Measurements from ENCODE around the gene PPRC1.

Gene PPRC1

DNA sequence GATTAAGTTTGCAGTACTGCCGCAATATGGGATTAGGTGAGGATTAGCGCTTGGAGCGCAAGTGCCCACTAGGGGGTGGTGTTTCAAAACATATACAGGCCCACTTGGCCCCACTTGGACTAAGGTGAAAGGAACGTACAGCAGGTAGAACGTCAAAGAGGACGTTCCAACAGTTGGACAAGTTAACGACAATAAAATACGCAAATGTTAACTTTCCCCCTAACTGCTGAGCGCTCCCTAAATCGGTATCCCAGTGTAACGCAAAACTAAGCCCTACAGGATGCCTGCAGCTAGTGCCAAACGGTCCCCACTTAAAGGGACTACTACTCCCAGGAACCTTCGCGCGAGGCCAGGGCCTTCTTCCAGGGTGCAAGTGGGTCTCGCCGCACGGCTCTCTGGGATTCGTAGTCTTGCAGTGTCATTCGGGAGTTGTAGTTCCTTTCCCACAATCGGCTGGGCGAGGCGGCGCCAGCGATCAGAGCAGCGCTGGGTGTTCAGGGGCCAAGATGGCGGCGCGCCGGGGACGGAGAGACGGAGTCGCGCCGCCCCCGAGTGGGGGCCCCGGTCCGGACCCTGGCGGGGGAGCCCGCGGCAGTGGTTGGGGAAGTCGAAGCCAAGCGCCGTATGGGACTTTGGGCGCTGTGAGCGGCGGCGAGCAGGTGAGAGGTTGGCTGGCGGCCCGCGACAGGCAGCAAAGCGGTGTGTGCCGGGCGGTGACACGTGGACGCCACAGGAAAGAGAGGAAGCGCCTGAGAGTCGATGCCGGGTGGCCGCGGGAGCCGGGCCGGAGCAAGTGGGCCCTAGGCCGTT lies at the start of gene PPRC1:
PPRC1 (plus strand) TSS at position 478 of the 810 bp plus-strand sequence; CDS start at position 507, 29 bp downstream.
- DNase-seq, result peak; percentile 98

DNA sequence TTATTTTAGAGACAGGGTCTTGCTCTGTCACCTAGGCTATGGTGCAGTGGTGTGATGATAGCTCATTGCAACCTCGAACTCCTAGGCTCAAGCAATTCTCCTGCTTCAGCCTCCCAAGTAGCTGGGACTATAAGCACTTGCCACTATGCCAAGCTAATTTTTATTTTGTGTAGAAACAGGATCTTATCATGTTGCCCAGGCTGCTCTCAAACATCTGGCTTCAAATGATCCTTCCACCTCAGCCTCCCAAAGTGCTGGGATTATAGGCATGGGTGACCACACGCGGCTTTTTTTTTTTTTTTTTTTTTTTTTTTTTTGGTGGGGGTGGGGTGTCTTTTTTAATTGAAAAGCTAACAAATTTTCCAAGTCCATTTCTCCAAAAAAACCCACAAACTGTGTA lies 49.3 kb upstream of the PPRC1 start:
- DNase-seq, result no peak

DNA sequence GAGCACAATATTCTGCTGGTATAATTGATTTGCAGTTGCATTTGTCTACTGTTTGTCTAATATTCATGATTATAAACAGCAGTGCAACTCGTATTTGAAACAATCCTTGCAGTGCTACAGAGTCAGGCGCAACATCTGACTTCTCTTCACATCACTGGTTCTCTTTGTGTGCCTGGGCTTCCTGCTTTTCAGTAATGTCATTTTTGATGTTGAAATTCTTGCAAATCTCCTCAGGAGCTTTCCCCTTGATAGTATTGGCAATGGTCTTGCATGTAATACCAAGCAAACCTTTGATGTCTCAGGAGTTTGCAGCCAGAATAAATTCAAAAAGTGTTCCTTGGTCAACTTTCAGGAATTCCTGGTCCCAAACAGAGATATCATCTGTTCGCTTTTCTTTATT lies 47.5 kb upstream of the PPRC1 start:
- no peak for DNase-seq

DNA sequence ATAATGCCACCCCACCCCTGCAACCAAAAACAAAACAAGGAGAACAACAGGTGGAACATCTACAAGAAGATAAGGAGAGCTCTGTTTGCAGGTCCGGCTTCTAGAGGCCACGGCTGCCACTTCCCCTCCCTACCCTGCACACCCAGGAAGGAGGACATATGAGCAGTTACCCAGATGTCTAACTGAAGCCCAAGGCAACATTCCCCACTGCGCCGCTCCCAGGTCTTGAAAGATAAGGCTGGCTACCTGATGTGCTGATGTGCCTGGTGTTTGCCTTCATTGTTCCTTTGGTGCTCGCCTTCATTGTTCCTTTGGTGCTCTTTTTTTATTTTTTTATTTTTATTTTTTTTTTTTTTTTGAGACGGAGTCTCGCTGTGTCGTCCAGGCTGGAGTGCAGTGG lies 46.6 kb upstream of the PPRC1 start:
- DNase-seq, result no peak

DNA sequence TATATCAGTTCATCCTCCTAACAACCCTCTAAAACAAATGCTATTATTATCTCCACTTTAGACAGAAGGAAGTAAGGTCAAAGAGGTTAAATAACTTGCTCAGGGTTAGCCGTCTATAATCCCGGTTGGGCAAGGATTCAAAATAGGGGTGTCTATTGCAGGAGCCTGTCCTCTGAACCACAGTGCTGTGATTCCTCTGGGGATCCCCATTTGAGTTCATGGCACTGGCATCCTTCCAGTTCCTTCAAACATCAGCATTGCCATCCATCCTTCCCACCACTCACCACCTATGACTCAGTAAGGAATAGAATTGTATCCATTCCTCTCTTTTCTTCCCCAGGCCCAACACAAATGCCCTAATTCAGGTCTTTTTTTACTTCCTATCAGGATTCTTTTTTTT lies 42.1 kb upstream of the PPRC1 start:
- no peak for DNase-seq

DNA sequence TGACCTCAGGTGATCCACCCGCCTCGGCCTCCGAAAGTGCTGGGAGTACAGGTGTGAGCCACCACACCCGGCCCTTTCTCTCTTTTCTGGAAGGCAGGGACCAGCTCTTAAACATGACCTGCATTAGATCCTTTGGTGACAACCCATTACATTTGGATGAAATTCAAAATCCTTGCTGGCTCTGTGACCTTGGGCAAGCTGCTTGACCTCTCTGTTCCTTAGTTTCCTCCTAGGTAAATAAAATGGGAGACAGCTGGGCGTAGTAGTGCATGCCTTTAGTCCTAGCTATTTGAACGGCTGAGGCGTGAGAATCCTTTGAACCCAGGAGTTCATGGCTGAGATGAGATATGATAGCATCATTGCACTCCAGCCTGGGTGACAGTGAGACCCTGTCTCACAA lies 36.4 kb upstream of the PPRC1 start:
- no peak for DNase-seq

DNA sequence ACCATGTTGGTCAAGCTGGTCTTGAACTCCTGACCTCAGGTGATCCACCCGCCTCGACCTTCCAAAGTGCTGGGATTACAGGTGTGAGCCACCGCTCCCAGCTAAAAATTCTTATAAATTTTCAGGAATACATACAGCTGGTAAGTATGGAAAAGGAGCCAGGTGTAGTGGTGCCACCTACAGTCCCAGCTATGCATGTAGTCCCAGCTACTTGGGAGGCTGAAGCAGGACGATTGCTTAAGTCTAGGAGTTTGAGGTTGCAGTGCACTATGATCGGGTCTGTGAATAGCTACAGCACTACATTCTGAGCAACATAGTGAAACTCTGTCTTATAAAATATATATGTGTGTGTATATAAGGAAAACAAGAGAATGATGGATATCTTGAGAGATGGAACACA lies 31.7 kb upstream of the PPRC1 start:
- no peak for DNase-seq

- no peak for DNase-seq
These were observed 30.4 kb upstream of the PPRC1 start for GRCh38 chr10:102102421-102102820.

- DNase-seq, result no peak
These were observed 25.8 kb upstream of the PPRC1 start for GRCh38 chr10:102106998-102107397.

- DNase-seq, result no peak
These were observed 23.4 kb upstream of the PPRC1 start for GRCh38 chr10:102109166-102110116.

GRCh38 chr10:102111276-102111675 lies 21.6 kb upstream of the PPRC1 start:
- DNase-seq, result no peak

- no peak for DNase-seq
These were observed 20.5 kb upstream of the PPRC1 start for GRCh38 chr10:102112210-102112817.

- DNase-seq, result no peak
These were observed 19.4 kb upstream of the PPRC1 start for GRCh38 chr10:102113261-102113955.

DNA sequence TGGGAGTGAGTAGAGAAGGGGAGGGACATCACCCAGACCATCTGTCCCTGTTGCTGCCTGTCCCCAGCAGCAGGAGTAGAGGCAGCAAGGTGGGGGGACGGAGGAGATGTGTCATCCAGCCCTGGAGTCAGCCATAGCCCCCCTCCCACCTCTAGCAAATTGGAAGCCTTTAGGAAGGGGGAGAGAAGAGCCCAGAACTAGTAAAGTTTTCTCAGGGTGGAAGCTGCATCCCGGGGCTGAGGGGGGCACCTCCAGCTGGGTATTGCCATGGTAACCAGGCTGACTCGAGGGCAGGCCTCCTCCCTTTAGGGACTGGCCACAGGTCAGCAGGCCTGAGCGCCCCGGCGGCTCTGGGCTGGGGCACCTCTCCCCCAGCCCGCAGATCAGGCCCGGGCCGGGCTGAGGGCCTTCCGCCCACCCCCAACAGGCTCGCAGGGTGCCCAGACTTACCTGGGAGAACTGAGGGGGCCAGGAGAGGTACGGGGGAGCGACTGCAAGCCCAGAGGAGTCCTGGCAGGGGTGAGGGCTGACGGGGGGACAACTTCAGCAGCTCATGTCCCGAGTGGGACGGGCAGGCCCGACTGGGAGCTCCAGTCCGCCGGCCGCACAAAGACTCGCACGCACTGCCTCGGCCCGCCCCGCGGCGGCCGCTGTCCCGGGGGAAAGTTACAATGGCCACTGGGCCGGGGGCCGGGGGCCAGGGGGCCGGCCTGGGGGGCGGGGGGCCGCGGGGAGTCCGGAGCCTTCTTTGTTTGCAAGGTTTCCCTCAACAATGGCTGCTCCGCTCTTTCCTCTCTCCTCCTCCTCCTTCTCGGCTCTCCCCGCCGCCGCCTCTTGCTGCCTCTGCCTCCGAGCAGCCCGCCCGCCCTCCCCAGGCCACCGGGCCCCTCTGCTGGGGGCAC lies 18.6 kb upstream of the PPRC1 start:
- no peak for DNase-seq

DNA sequence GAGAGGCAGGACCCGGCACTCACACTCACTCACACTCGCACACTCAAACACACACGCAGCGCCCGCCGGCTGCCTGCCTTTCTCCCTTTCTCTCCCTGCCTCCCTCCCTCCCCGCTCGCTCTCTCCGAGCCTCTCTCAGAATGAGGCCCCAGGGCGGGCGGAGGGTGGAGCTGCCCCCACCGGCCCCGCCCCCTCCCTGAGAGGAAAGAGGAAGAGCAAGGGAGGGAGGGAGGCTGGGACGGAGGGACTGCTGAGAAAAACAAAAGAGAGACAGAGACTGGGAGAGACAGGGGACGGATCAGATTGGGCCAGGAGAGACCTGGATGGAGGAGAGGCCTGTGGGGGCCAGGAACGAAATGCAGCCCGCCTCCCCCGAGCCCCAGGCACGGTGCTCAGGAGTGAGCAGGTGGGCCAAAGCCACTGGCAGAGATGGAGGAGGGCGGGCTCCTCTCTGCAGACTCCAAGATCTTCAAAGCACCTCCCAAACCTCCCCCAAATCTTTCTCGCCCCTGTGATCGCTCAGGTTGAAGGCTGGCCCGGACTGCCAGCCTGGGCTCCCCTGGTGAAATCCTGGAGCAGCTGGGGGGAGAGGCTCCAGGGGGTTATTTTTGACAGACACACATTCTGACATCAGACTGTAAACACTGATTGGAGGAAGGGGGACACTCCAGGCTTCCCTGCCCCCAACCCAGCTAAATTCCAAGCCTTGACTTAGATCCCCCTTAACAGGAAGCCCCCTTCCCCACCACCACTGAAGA lies 17.8 kb upstream of the PPRC1 start:
- DNase-seq, result peak; percentile 68

DNA sequence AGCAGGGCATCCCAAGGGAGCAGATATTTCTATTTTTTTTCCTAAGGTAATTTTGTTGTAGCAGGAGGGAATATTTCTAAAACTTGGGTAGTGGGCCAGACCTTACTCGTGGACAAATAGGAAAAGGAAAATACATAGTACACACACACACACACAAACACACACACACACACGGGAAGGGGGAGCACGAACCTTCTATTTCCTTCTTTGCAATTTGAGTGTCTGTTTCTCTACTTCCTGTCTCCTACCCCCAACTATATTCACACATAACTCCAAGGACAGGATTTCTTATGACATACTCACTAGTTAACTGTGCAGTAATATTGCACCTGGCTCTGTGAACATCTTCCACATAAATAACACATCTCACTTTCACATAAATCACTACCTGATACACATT lies 17.1 kb upstream of the PPRC1 start:
- no peak for DNase-seq

GRCh38 chr10:102116656-102117055 lies 16.2 kb upstream of the PPRC1 start:
- no peak for DNase-seq

GRCh38 chr10:102117391-102118159 lies 15.3 kb upstream of the PPRC1 start:
- DNase-seq, result peak; percentile 60

DNA sequence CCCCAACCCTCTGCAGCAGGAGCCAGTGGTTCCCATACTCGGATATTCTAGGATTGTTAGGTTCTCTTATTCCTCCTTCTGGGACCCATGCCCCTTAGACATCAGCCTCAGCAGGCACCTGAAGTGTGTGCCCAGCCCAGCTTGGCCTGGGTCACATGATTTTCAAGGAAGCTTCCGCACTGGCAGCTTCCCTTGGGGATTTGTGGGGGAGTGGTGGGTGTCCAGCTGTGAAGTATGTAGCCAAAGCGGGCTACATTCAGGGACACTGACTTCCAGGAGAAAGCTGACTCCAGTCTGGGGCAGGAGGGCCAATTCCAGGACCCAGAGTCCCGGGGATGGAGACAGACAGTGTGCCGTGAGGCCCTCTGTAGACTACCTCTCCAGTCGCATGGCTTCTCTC lies 14.0 kb upstream of the PPRC1 start:
- peak; percentile 40 for DNase-seq

Measured in kidney glomerular epithelial cell (primary cell).